Heart left ventricle (tissue), 16 donors: ENCODE results near the gene PTPRN2. TPM values are rescaled to one million over a fixed set of nuclear protein-coding genes. Genes with fewer than 3 reads are reported as not detected.
"Not testable (repeated sequence)": the region's sequence is repeated elsewhere in the genome, so short reads cannot be mapped to it uniquely, and the experiment has no call there.

ENCODE experiments used
- ATAC-seq, 4 donors: fragments of 200-7000 bp; cut with Tn5 transposase; one replicate each; pipeline ENCODE4 v1.9.1; 2020 to 2022; ENCODE audit warnings: moderate library complexity in 4 of 4, mild to moderate bottlenecking in 3 of 4, moderate number of reproducible peaks in 1 of 4
- DNase-seq, 5 donors: peaks; one replicate each; pipeline ENCODE4 v3.0.0-alpha.2; 2020
- H3K27ac ChIP-seq, 12 donors: fragments of 200-600 bp; sonication (generic) in 4 of 12; one replicate each; pipeline versions ENCODE4 v1.5.0 to v1.8.0; 2016 to 2022; ENCODE audit warnings: mild to moderate bottlenecking in 2 of 12
- H3K27me3 ChIP-seq, 9 donors: fragments of 200-600 bp; sonication (generic) in 2 of 9; one replicate each; pipeline versions ENCODE4 v1.5.1 to v1.8.0; 2016 to 2022; ENCODE audit warnings: mild to moderate bottlenecking in 3 of 9
- H3K36me3 ChIP-seq, 9 donors: fragments of 200-600 bp; sonication (generic) in 2 of 9; one replicate each; pipeline versions ENCODE4 v1.5.0 to v1.8.0; 2018 to 2022; ENCODE audit warnings: mild to moderate bottlenecking in 2 of 9
- H3K4me1 ChIP-seq, 12 donors: fragments of 200-600 bp; sonication (generic) in 4 of 12; one replicate each; pipeline versions ENCODE4 v1.5.0 to v1.8.0; 2016 to 2022; ENCODE audit warnings: mild to moderate bottlenecking in 3 of 12
- H3K4me3 ChIP-seq, 12 donors: fragments of 200-600 bp; sonication (generic) in 4 of 12; one replicate each; pipeline versions ENCODE4 v1.5.0 to v1.8.0; 2017 to 2022; ENCODE audit warnings: mild to moderate bottlenecking in 9 of 12, moderate library complexity in 4 of 12
- H3K9me3 ChIP-seq, 12 donors: fragments of 200-600 bp; sonication (generic) in 4 of 12; one replicate each; pipeline versions ENCODE4 v1.5.0 to v1.8.0; 2016 to 2022; ENCODE audit warnings: mild to moderate bottlenecking in 1 of 12
- POLR2A ChIP-seq, 2 donors: fragments of 450-650 bp; IDR thresholded peaks; one replicate each; pipeline ENCODE4 v1.6.1; 2017; ENCODE audit warnings: antibody characterized with exemption in 2 of 2, mild to moderate bottlenecking in 2 of 2, moderate library complexity in 2 of 2
- WGBS, 4 donors: extraction: QIAGEN DNeasy Blood & Tissue Kit in 2 of 4; methylation state at CpG; one replicate each; pipeline versions ENCODE4 v1.1.5 to v1.1.7; 2013 to 2018; 5-methylcytosine and 5-hydroxymethylcytosine counted together
- intact Hi-C, 10 donors: fragments of 100-400 bp; cut with DNase I; formaldehyde crosslinking; loops; one replicate each; pipeline versions ENCODE4 v1.11.1 to v1.14.2; 2022
- polyA plus RNA-seq, 2 donors: library from polyadenylated mRNA; stranded (reverse); fragments of 200-250 nt; gene quantifications; one replicate each; pipeline ENCODE4 v1.2.3, GENCODE V29; 2013
- total RNA-seq, 9 donors: library from RNA; depleted of rRNA in 2 of 9; stranded (reverse); fragments of >200 nt in 2 of 9; fragmentation: NEBNext Ultra II Directional in 3 of 9; extraction: Animal tissue kit (Norgen Biotek cat#: 25700) in 3 of 9; gene quantifications; one replicate each; pipeline versions ENCODE4 v1.1.0 to v1.2.4, GENCODE V29; 2016 to 2023
- TF ChIP-seq, protein P1 (sequence below), 12 donors: fragments of 200-600 bp; sonication (generic) in 4 of 12; IDR thresholded peaks; one replicate each; pipeline versions ENCODE4 v1.5.0 to v1.8.0; 2018 to 2022; ENCODE audit warnings: antibody characterized with exemption in 12 of 12, mild to moderate bottlenecking in 5 of 12
- donor health status: ischemic (EF 13 %, LVEDD 7.1; RV severe dilation, severe dysfunction).
- donor health status: healthy with polysubstance abuse.
- donor health status: DM: no; HTN: yes; CAD: no.
- donor health status: DM: no; HTN: no; CAD: no.
- donor health status: ischemic (EF 25% LVEDD 6.9; RV normal size, moderate dysfunction).
- donor health status: ischemic (EF 25% LVEDD 5.7; RV mildly dilated, moderate dysfunction).
- donor health status: healthy.
- donor health status: DM: yes; HTN: yes; CAD: no.
- donor health status: ischemic (EF 35%, LVEDD 5.7; RV mildly dilated, moderate dysfunction).
- donor health status: nonischemic (EF 11% LVEDD 7.7; RV severe dilation, severe dysfunction).
- donor health status: DM: yes; HTN: yes; CAD: no.
- donor health status: PGD.
- donor health status: ischemic (EF 29% LVEDD 5.4; RV normal size, mild dysfunction).
- donor health status: nonischemic (EF 23%, LVEDD 6.1; RV moderate dilation, normal function).

The PTPRN2 gene
- total and polyA plus RNA-seq, 11 donors, result 0.61 to 2.3 (median 1.3) TPM

DNA sequence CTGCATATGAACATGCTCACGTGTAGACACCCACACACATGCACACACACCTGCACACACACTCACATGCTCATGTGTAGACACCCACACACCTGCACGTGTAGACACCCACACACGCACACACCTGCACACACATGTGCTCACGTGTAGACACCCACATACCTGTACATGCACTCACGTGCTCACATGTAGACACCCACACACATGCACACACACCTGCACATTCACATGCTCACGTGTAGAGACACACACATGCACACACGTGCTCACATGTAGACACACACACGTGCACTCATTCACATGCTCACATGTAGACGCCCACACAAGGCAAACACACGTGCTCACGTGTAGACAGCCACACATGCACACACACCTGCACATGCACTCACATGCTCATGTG, 275.8 kb downstream of the PTPRN2 start:
- WGBS, 4 donors, result 80 to 89% (median 85%) methylated on average over 11 of the region's 11 CpGs
- intact Hi-C loops, result no loop called here
- Histone ChIP-seq H3K27me3 (peaks cover 0 to 10% (median 3%) of the 10 kb centered on the region in 9 donors), H3K4me1 (peaks cover 0 to under 1% (median 0%) of the 10 kb centered on the region in 12 donors), H3K9me3 (peaks cover 0 to 26% (median 15%) of the 10 kb centered on the region in 12 donors), H3K27ac (no peak overlapping the region), H3K4me3 (no peak overlapping the region), H3K36me3 (no peaks in the 10 kb centered on the region)
- peak in 1 of 4 donors; percentile 46 for ATAC-seq
- TF ChIP-seq, protein P1, sequence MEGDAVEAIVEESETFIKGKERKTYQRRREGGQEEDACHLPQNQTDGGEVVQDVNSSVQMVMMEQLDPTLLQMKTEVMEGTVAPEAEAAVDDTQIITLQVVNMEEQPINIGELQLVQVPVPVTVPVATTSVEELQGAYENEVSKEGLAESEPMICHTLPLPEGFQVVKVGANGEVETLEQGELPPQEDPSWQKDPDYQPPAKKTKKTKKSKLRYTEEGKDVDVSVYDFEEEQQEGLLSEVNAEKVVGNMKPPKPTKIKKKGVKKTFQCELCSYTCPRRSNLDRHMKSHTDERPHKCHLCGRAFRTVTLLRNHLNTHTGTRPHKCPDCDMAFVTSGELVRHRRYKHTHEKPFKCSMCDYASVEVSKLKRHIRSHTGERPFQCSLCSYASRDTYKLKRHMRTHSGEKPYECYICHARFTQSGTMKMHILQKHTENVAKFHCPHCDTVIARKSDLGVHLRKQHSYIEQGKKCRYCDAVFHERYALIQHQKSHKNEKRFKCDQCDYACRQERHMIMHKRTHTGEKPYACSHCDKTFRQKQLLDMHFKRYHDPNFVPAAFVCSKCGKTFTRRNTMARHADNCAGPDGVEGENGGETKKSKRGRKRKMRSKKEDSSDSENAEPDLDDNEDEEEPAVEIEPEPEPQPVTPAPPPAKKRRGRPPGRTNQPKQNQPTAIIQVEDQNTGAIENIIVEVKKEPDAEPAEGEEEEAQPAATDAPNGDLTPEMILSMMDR (IDR thresholded peaks at IDR 0.05), result no peak
- TF ChIP-seq POLR2A (IDR thresholded peaks at IDR 0.05), result no peak
- DNase-seq, result no peak

DNA sequence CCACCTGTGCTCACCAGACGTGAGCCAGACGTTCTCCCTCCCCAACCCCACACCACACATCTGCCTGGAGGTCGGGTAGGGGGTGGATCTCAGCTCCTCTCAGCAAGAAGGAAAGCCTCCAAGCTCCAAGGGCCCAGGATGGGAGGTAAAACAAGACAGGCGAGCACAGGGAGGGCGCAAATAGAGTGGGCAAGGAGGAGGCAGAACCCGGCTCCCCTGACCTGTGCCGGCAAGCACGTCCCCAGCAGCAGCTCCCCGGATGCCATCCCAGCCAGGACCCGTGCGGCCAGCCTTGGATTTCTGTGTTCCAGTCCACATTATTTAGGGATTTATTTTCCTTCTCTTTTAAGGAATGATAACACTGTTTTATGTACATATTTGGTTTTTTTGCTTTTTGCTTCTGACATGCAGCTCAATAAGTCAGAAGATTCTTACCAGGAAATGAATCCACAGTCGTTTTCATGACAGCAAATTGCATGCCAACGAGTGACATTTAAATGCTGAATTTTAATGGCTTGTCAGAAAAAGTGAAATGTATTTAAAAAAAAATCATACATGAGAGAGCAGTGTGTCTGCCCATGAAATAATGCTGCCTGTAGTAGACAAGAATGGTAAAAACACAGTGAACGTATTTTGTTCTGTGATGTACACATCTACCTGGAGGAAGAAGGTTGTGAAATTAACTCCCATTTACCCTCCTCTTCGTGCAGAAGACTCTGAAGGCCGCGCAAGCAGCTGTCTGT, 276.5 kb downstream of the PTPRN2 start:
- no peak overlapping the region for H3K27ac ChIP-seq
- H3K4me1 ChIP-seq, result no peaks in the 10 kb centered on the region
- WGBS, 4 donors, result 69 to 83% (median 78%) methylated on average over 17 of the region's 17 CpGs
- peaks cover 0 to 31% (median 15%) of the 10 kb centered on the region in 12 donors for H3K9me3 ChIP-seq
- intact Hi-C loops, result no loop called here
- TF ChIP-seq, protein P1 (IDR thresholded peaks at IDR 0.05), result no peak
- no peak for TF ChIP-seq POLR2A (IDR thresholded peaks at IDR 0.05)
- ATAC-seq (no peak), DNase-seq (no peak)
- peaks cover 0 to 3% (median 0%) of the 10 kb centered on the region in 9 donors for H3K27me3 ChIP-seq
- no peak overlapping the region for H3K4me3 ChIP-seq
- no peaks in the 10 kb centered on the region for H3K36me3 ChIP-seq

GRCh38 chr7:158309868-158310763, 277.5 kb downstream of the PTPRN2 start:
- H3K9me3 ChIP-seq, result peaks cover 0 to 31% (median 15%) of the 10 kb centered on the region in 12 donors
- DNase-seq (no peak), ATAC-seq (no peak)
- H3K36me3 ChIP-seq, result no peaks in the 10 kb centered on the region
- H3K27me3 ChIP-seq, result no peaks in the 10 kb centered on the region
- intact Hi-C loops, result no loop called here
- WGBS, 4 donors, result 87 to 91% (median 89%) methylated on average over 28 to 33 of the region's 33 CpGs
- H3K4me3 ChIP-seq, result no peak overlapping the region
- no peak overlapping the region for H3K27ac ChIP-seq
- TF ChIP-seq POLR2A (IDR thresholded peaks at IDR 0.05), result no peak
- TF ChIP-seq, protein P1 (IDR thresholded peaks at IDR 0.05), result no peak
- H3K4me1 ChIP-seq, result no peaks in the 10 kb centered on the region

- DNase-seq (no peak), ATAC-seq (no peak)
- 39 to 65% (median 59%) methylated on average over 1 of the region's 1 CpG for WGBS, 4 donors
- Histone ChIP-seq H3K27ac (no peak overlapping the region), H3K4me3 (no peak overlapping the region), H3K9me3 (peaks cover 0 to 31% (median 15%) of the 10 kb centered on the region in 12 donors), H3K4me1 (no peaks in the 10 kb centered on the region), H3K36me3 (no peaks in the 10 kb centered on the region), H3K27me3 (peaks cover 0 to 7% (median 0%) of the 10 kb centered on the region in 9 donors)
- intact Hi-C loops, result no loop called here
- no peak for TF ChIP-seq POLR2A (IDR thresholded peaks at IDR 0.05)
- TF ChIP-seq, protein P1 (IDR thresholded peaks at IDR 0.05), result no peak
Measured at GRCh38 chr7:158308001-158308400, 279.6 kb downstream of the PTPRN2 start.

DNA sequence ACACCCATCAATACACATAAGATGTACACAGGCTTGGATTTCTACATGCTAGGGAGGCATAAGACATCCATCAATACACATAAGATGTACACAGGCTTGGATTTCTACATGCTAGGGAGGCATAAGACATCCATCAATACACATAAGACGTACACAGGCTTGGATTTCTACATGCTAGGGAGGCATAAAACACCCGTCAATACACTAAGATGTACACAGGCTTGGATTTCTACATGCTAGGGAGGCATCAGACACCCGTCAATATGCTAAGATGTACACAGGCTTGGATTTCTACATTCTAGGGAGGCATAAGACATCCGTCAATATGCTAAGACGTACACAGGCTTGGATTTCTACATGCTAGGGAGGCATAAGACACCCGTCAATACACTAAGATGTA, 283.6 kb downstream of the PTPRN2 start:
- ATAC-seq, H3K36me3 ChIP-seq, H3K27ac ChIP-seq, intact Hi-C loops, H3K4me1 ChIP-seq, H3K4me3 ChIP-seq, DNase-seq: not testable (repeated sequence)
- WGBS, 4 donors, result 85 to 88% (median 86%) methylated on average over 6 of the region's 6 CpGs
- H3K9me3 ChIP-seq, result peaks cover 0 to 28% (median 13%) of the 10 kb centered on the region in 12 donors
- peaks cover 0 to 28% (median 0%) of the 10 kb centered on the region in 9 donors for H3K27me3 ChIP-seq
